Left ventricle myocardium inferior (tissue), 1 donor: ENCODE measurements around the gene GAS7. TPM values are rescaled to one million over a fixed set of nuclear protein-coding genes. Genes with fewer than 3 reads are reported as not detected.
A peak's percentile ranks its signal among the peaks of the same experiment; 100 is the strongest.

Experiments used
- DNase-seq: peaks from one replicate; pipeline ENCODE4 v3.0.0-alpha.2; 2020
- H3K27ac ChIP-seq: fragments of 200-600 bp; replicated peaks from 2 replicates; pipeline ENCODE4 v1.8.0; 2021
- H3K27me3 ChIP-seq: fragments of 200-600 bp; 2 replicates; pipeline ENCODE4 v1.8.0; 2021; ENCODE audit warnings: low read depth
- H3K36me3 ChIP-seq: fragments of 200-600 bp; 2 replicates; pipeline ENCODE4 v1.8.0; 2021
- H3K4me1 ChIP-seq: fragments of 200-600 bp; 2 replicates; pipeline ENCODE4 v1.8.0; 2021
- H3K4me3 ChIP-seq: fragments of 200-600 bp; 2 replicates; pipeline ENCODE4 v1.8.0; 2021; ENCODE audit warnings: mild to moderate bottlenecking, moderate library complexity
- H3K9me3 ChIP-seq: fragments of 200-600 bp; replicated peaks from 2 replicates; pipeline ENCODE4 v1.8.0; 2021
- intact Hi-C: fragments of 100-400 bp; cut with micrococcal nuclease; formaldehyde crosslinking; loops from one replicate; pipeline ENCODE4 v1.11.0; 2022
- total RNA-seq: library from RNA; stranded (reverse); fragmentation: NEBNext Ultra II Directional; extraction: Animal tissue kit (Norgen Biotek cat#: 25700); gene quantifications from one replicate; pipeline ENCODE4 v1.2.1, GENCODE V29; 2021
- TF ChIP-seq, protein P1 (sequence below): fragments of 200-600 bp; IDR thresholded peaks from 2 replicates; pipeline ENCODE4 v1.8.0; 2021; ENCODE audit warnings: antibody characterized with exemption, mild to moderate bottlenecking, borderline replicate concordance
- donor health status: DM: no; HTN: yes; CAD: no; lungs with severe emphysema.

GAS7 gene
- total RNA-seq, 1 donor from 2014 or later: 87.6 TPM

DNA sequence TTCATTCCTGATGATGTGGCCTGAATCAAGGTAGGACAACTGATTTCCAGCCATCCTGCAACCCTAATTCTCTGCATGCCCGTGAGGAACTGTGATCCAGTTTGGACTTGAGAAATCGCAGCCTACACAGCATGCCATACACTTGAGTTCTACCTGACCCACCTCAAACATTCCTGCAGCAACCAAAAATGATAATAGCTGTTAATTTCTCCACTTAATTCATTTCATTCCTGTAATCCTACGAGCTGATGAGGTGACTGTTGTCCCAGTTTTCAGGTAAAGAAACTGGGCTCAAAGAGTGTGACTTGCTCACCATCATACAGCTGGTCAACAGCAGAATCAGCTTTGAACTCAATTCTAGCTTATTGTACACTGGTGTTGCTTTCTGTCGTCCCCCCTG lies 2.2 kb upstream of the GAS7 start:
- intact Hi-C loops: no loop called here
- TF ChIP-seq, protein P1, sequence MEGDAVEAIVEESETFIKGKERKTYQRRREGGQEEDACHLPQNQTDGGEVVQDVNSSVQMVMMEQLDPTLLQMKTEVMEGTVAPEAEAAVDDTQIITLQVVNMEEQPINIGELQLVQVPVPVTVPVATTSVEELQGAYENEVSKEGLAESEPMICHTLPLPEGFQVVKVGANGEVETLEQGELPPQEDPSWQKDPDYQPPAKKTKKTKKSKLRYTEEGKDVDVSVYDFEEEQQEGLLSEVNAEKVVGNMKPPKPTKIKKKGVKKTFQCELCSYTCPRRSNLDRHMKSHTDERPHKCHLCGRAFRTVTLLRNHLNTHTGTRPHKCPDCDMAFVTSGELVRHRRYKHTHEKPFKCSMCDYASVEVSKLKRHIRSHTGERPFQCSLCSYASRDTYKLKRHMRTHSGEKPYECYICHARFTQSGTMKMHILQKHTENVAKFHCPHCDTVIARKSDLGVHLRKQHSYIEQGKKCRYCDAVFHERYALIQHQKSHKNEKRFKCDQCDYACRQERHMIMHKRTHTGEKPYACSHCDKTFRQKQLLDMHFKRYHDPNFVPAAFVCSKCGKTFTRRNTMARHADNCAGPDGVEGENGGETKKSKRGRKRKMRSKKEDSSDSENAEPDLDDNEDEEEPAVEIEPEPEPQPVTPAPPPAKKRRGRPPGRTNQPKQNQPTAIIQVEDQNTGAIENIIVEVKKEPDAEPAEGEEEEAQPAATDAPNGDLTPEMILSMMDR: no peak

DNA sequence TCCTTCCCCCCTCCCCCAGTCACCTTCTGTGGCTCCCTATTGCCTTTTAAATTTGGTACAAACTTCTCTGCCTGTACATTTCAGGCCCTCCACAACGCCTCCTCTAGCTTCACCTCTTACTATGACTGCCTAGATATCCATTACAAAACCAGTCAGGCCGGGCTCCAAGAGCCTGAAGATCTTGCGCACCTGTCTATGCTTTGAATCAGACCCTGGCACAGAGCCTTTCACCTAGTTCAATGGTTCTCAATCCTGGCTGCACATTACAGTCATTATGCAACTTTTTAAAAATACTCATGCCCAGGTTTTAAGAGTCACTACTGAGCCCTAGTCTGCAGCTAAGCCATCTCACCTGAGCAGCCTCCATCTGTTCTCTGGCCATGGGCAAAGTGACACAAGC lies 1.6 kb upstream of the GAS7 start:
- peaks cover 18% of the 10 kb centered on the region for H3K9me3 ChIP-seq
- H3K4me1 ChIP-seq: peaks cover 34% of the 10 kb centered on the region
- no peaks in the 10 kb centered on the region for H3K36me3 ChIP-seq
- intact Hi-C loops: no loop called here
- TF ChIP-seq, protein P1: no peak
- no peak overlapping the region for H3K27ac ChIP-seq
- no peak for DNase-seq
- H3K27me3 ChIP-seq: peaks cover 32% of the 10 kb centered on the region
- no peak overlapping the region for H3K4me3 ChIP-seq

More for the DNA sequence above, 2.2 kb upstream of the GAS7 start:
- Histone ChIP-seq H3K4me1 (peaks cover 34% of the 10 kb centered on the region), H3K4me3 (no peak overlapping the region), H3K9me3 (peaks cover 24% of the 10 kb centered on the region), H3K36me3 (no peaks in the 10 kb centered on the region), H3K27me3 (peaks cover 32% of the 10 kb centered on the region), H3K27ac (no peak overlapping the region)
- no peak for DNase-seq

DNA sequence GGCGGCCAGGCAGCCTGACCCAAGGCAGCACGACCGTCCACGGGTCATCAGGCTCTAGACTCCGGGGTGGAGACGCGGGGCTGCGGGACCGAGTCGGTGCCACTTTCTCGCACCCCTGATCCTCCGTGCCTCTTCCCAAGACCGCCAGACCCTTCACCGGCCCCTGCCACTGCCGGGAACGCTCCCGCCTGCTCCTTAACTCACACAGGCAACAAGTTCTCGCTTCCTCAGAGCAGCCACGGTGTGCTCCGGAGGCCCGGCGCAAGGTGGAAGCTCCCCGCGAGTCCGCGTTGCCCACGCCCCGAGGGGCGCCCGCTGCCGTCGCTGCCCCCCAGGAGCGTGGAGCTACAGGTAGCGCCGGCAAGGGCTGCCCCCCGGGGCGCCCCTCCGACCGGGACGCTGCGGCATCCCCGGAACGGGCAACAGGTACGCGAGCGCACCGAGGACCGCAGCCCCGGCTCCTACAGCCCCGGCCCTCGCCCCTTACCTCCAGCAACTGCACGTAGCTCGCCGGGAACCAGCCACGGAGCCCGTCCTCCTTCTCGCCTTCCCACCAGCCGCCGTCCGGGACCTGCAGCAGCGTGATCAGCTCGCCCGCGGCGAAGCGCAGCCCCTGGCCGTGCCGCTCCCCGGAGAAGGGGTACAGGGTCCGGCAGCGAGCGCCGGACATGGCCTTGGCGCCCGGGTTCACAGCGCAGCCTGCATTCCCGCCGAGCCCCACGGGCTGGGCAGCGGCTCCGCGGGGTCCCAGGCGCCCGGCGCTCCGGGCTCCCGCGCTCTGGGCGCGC lies 491 bp downstream of the GAS7 start:
- TF ChIP-seq, protein P1: no peak
- peaks cover 32% of the 10 kb centered on the region for H3K27me3 ChIP-seq
- peaks cover 17% of the 10 kb centered on the region for H3K9me3 ChIP-seq
- peaks cover 10% of the 10 kb centered on the region for H3K36me3 ChIP-seq
- peaks cover 34% of the 10 kb centered on the region for H3K4me1 ChIP-seq
- intact Hi-C loops: no loop called here
- H3K27ac ChIP-seq: peak overlapping the region; percentile 75
- peak; percentile 20 for DNase-seq
- peak overlapping the region; percentile 81 for H3K4me3 ChIP-seq

DNA sequence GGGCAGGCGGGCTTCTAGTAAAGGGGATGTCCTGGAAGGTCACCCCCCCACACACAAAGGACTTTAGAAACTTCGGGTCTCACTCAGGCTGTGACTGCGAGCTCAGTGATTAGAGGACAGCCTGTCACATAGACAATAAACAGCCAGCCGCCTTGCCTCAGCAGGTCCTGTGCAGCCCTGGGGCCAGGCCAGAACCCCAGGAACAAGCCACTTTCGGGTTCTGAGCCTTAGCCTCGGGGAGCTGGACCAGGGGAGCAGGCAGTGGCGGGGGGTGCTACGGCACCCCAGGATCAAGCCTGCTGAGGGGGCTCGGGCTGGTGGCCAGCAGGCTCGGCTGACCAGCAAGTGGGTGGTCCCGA lies 1.1 kb downstream of the GAS7 start:
- H3K27me3 ChIP-seq: peaks cover 29% of the 10 kb centered on the region
- intact Hi-C loops: no loop called here
- peaks cover 20% of the 10 kb centered on the region for H3K9me3 ChIP-seq
- H3K27ac ChIP-seq: peak overlapping the region; percentile 75
- peaks cover 39% of the 10 kb centered on the region for H3K4me1 ChIP-seq
- H3K36me3 ChIP-seq: peaks cover 10% of the 10 kb centered on the region
- peak overlapping the region; percentile 81 for H3K4me3 ChIP-seq
- TF ChIP-seq, protein P1: no peak
- DNase-seq: peak; percentile 34

DNA sequence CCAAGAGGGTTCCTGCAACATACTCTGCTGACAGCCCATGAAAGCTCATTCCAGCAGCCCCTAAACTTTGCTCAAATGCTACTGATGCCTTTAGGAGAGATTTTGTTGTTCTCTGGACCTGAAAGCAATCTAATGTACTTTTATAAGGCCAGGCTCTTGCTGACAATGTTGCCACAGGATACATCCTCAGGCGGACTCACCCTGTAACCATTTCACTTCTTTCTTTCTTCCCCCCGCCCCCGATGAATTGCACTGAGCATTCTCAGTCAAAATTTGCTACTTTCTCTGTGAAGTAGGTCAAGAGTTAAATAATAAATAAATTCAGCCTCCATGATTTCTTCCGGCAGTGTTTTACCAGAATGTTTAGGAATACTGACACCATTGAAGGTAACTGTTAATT lies 1.5 kb downstream of the GAS7 start:
- Histone ChIP-seq H3K4me3 (peak overlapping the region; percentile 81), H3K9me3 (peaks cover 20% of the 10 kb centered on the region), H3K36me3 (peaks cover 10% of the 10 kb centered on the region), H3K4me1 (peaks cover 40% of the 10 kb centered on the region), H3K27ac (peak overlapping the region; percentile 75), H3K27me3 (peaks cover 29% of the 10 kb centered on the region)
- DNase-seq: no peak
- TF ChIP-seq, protein P1: no peak
- intact Hi-C loops: no loop called here
